Activated CD8-positive, alpha-beta T cell treated with anti-CD3 and anti-CD28 coated beads for 36 hours (primary cell): ENCODE results near the gene ELMOD1. TPM values are rescaled to one million over a fixed set of nuclear protein-coding genes. Genes with fewer than 3 reads are reported as not detected.

ENCODE experiments used
- ATAC-seq: fragments of 200-7000 bp; cut with Tn5 transposase; one replicate; pipeline ENCODE4 v1.10.0; 2021; ENCODE audit warnings: mild to moderate bottlenecking, moderate library complexity
- CTCF ChIA-PET: fragments of 350-600 bp; sonication (Branson Sonifier 250); formaldehyde crosslinking; loops from one replicate; lab custom pipeline; 2021; ENCODE audit warnings: antibody characterized with exemption; lab: Charles Lee
- POLR2A ChIA-PET: fragments of 350-600 bp; sonication (Branson Sonifier 250); formaldehyde crosslinking; loops from one replicate; lab custom pipeline; 2021; ENCODE audit warnings: antibody characterized with exemption; lab: Charles Lee
- DNase-seq: peaks from one replicate; pipeline ENCODE4 v3.0.0-alpha.2; 2020
- H3K27ac Mint-ChIP-seq: one replicate; pipeline ENCODE4 v1.8.0; 2021; ENCODE audit warnings: mild to moderate bottlenecking, mixed read lengths
- H3K27me3 Mint-ChIP-seq: one replicate; pipeline ENCODE4 v1.8.0; 2021; ENCODE audit warnings: mixed read lengths
- H3K36me3 Mint-ChIP-seq: one replicate; pipeline ENCODE4 v1.8.0; 2021; ENCODE audit warnings: low read depth, mixed read lengths
- H3K4me1 Mint-ChIP-seq: one replicate; pipeline ENCODE4 v1.8.0; 2021; ENCODE audit warnings: low read depth, mixed read lengths
- H3K4me3 Mint-ChIP-seq: one replicate; pipeline ENCODE4 v1.8.0; 2021; ENCODE audit warnings: mild to moderate bottlenecking, moderate library complexity, mixed read lengths
- H3K9me3 Mint-ChIP-seq: one replicate; pipeline ENCODE4 v1.8.0; 2021; ENCODE audit warnings: mixed read lengths
- intact Hi-C: fragments of 100-400 bp; cut with micrococcal nuclease; formaldehyde crosslinking; loops from one replicate; pipeline ENCODE4 v1.10.0; 2022
- total RNA-seq, 2 experiments: library from RNA; stranded (reverse); gene quantifications; one replicate each; pipeline ENCODE4 v1.2.3, GENCODE V29; 2021
- TF ChIP-seq, protein P1 (sequence below): fragments of 200-600 bp; IDR thresholded peaks from one replicate; pipeline ENCODE4 v1.8.0; 2022; ENCODE audit warnings: antibody characterized with exemption, mild to moderate bottlenecking

The ELMOD1 gene
- total RNA-seq, 2 experiments from 2014 or later: not detected

DNA sequence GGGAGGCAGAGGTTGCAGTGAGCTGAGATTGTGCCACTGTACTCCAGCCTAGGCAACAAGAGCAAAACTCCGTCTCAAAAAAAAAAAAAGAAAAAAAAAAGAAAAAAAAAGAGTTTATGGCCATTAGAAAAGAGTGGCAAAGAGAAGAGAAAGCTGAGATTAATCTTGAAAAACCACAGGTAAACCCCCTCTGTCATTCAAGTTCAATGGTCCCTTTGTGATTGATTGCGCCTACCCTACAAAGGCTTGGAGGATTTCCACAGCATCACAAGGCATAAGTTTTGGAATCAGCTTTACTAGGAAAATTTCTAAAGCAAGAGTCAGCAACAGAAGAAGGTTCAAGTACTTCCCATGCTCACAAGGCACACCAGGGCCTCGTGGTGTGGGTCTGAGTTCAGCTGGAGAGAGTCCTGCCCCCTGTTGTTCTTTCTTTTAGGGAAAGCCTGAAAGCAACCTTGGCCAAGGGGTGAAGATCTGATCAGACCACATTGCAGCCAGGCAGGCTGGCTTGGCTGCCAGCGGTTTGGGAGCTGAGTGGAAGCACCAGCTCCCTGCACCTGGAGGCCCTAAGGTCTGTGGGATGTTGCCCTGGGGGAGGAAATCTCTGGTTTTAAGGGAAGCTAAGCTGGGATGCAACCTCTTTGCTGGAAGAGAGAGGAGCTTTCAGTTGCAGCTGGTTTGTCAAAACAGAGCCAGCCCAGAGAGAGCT is 79.1 kb downstream of the ELMOD1 start:
- DNase-seq (no peak), ATAC-seq (no peak)
- TF ChIP-seq, protein P1, sequence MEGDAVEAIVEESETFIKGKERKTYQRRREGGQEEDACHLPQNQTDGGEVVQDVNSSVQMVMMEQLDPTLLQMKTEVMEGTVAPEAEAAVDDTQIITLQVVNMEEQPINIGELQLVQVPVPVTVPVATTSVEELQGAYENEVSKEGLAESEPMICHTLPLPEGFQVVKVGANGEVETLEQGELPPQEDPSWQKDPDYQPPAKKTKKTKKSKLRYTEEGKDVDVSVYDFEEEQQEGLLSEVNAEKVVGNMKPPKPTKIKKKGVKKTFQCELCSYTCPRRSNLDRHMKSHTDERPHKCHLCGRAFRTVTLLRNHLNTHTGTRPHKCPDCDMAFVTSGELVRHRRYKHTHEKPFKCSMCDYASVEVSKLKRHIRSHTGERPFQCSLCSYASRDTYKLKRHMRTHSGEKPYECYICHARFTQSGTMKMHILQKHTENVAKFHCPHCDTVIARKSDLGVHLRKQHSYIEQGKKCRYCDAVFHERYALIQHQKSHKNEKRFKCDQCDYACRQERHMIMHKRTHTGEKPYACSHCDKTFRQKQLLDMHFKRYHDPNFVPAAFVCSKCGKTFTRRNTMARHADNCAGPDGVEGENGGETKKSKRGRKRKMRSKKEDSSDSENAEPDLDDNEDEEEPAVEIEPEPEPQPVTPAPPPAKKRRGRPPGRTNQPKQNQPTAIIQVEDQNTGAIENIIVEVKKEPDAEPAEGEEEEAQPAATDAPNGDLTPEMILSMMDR: no peak
- POLR2A ChIA-PET: no interaction called here
- H3K27ac Mint-ChIP-seq: no peak overlapping the region
- H3K4me1 Mint-ChIP-seq: no peaks in the 10 kb centered on the region
- intact Hi-C loops: no loop called here
- no peaks in the 10 kb centered on the region for H3K36me3 Mint-ChIP-seq
- H3K9me3 Mint-ChIP-seq: no peaks in the 10 kb centered on the region
- H3K4me3 Mint-ChIP-seq: no peak overlapping the region
- H3K27me3 Mint-ChIP-seq: peaks cover 4% of the 10 kb centered on the region
- CTCF ChIA-PET: interaction anchor here (0.8 to 2.3 kb wide), 4 partner anchors 13 to 117 kb away, joined by 3 to 13 read pairs (median 4); no protein-coding TSS in a partner anchor

DNA sequence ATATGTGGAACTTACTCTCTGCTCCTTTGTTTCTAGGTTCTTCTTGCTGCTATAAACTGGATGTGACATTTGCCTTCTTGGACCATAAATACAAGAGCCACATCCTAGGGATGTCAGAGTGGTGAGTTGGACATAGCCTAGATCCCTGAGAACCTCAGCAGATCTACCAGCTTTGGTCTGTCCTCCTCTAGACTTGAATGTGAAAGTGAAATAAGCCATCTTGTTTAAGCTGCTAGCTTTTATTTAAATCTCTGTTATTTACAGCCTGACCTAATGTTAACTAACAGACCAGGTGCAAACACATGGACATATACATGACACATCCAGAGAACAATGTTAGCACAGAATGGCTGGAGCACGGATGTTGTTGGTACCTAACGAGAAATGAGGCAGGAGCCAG is 85.0 kb downstream of the ELMOD1 start:
- Mint-ChIP-seq H3K4me1 (no peaks in the 10 kb centered on the region), H3K36me3 (no peaks in the 10 kb centered on the region), H3K27me3 (peaks cover 5% of the 10 kb centered on the region), H3K9me3 (no peaks in the 10 kb centered on the region), H3K27ac (no peak overlapping the region), H3K4me3 (no peak overlapping the region)
- intact Hi-C loops: no loop called here
- no peak for DNase-seq
- TF ChIP-seq, protein P1: no peak
- CTCF ChIA-PET: interaction anchor here (0.6 to 1.7 kb wide), 3 partner anchors 95 to 1806 kb away, joined by 3 read pairs; no protein-coding TSS in a partner anchor
- POLR2A ChIA-PET: no interaction called here
- no peak for ATAC-seq

DNA sequence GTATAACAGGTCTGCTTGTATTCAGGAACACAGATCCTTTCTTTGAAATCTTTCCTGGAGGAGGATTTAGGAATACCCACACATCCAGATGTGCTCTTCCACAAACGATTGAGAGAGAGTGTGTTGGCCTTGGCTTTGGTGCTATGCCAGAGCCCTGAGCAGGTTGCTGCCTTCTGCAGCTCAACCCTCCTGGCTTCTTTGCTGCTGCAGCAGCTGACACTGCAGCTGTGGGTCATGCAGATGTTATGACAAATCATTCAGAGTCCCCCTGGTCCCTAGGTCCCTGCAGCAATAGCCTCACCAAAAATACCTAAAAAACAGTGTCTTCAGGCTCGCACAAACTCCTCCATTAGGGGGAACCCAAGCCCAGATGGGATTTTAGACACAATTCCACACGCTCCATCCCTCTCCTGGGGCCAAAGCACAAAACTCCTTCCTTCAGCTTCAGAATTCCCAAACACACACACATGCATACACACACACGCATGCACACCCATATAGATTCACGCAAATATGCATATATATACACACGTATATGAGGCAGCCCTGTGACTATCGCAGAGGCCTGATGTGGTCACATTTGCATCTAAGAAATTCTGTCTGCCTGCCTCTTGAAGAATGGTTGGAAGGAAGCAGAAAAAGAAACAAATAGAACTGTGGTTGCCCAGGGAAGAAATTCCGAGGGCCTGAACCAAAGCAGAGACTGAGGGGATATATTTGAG is 85.5 kb downstream of the ELMOD1 start:
- Mint-ChIP-seq H3K4me1 (no peaks in the 10 kb centered on the region), H3K27ac (no peak overlapping the region), H3K9me3 (no peaks in the 10 kb centered on the region), H3K36me3 (no peaks in the 10 kb centered on the region), H3K27me3 (peaks cover 5% of the 10 kb centered on the region), H3K4me3 (no peak overlapping the region)
- TF ChIP-seq, protein P1: no peak
- ChIA-PET POLR2A (no interaction called here), CTCF (interaction anchor here (1.7 kb wide), 1 partner anchor 94 kb away, joined by 3 read pairs; no protein-coding TSS in a partner anchor)
- DNase-seq (no peak), ATAC-seq (no peak)
- intact Hi-C loops: no loop called here

DNA sequence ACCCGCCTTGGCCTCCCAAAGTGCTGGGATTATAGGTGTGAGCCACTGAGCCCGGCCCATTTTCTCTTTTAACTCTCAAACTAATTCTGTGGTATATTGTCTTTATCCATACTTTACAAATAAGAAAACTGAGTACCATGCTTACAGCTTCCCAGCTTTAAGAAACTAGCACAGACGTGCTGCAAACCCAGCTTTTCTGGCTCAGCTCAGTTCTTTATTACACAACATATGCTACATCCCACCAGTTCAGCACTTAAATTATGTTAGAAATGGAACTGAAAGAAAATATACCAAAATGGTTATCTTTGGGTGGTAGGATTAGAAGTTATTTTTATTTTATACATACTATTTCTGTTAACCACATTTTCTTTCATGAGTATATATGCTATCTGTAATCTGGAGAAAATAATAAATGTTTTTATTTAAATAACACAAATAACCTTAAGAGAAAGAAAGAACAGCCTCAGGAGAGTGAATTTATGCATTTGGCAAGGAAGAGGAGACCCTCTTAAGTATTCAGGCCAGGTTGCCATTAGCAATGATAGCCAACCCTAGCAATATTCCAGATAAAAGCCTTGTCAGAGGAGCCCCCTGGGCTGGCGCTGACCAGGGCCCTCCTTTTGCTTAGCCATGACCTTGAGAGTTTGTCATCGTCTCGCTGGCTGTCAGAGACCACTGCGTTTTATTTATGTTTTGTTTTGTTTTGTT is 87.1 kb downstream of the ELMOD1 start:
- no peak overlapping the region for H3K27ac Mint-ChIP-seq
- CTCF ChIA-PET: interaction anchor here (1.3 kb wide), 1 partner anchor 11 kb away, joined by 4 read pairs; no protein-coding TSS in a partner anchor
- POLR2A ChIA-PET: no interaction called here

More for the DNA sequence above, 87.1 kb downstream of the ELMOD1 start:
- no peak for ATAC-seq
- intact Hi-C loops: no loop called here
- TF ChIP-seq, protein P1: no peak
- no peaks in the 10 kb centered on the region for H3K9me3 Mint-ChIP-seq
- no peaks in the 10 kb centered on the region for H3K4me1 Mint-ChIP-seq
- H3K27me3 Mint-ChIP-seq: peaks cover 5% of the 10 kb centered on the region
- DNase-seq: no peak
- no peaks in the 10 kb centered on the region for H3K36me3 Mint-ChIP-seq
- no peak overlapping the region for H3K4me3 Mint-ChIP-seq
